ENCODE data around the gene MDK.

Gene MDK

GRCh38 chr11:46404476-46405017 is 23.1 kb downstream of the MDK start:
- Mint-ChIP-seq H3K9me3 (no peaks in the 10 kb centered on the region), H3K36me3 (peaks cover 55 to 65% of the 10 kb centered on the region in 2 donors), H3K4me1 (no peaks in the 10 kb centered on the region), H3K27ac (no peak overlapping the region), H3K27me3 (no peaks in the 10 kb centered on the region), H3K4me3 (no peak overlapping the region)
- DNase-seq (no peak), ATAC-seq (replicated peaks) (no peak)

DNA sequence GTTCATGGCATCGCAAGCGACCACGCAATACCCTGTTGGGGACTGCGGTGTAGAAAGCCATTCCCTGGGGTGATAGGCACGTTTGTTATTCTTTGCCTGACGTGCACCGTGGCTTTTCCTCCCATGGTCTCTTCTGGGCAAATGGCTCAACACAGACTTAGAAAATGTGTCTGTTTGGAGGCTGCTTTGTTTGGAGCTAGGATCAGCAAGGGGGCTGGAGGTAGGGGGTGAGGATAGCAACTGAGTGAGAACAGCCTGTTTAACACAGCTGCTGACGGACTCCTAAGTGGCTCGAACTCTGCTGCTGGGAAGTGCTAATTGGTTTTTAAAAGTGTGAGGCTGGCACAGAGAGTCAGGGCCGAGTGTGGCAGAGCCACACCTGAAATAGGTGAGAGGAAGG is 26.2 kb downstream of the MDK start:
- ATAC-seq (replicated peaks): no peak
- Mint-ChIP-seq H3K4me1 (no peaks in the 10 kb centered on the region), H3K27ac (no peak overlapping the region), H3K27me3 (no peaks in the 10 kb centered on the region), H3K36me3 (peaks cover 47 to 53% of the 10 kb centered on the region in 2 donors), H3K9me3 (no peaks in the 10 kb centered on the region), H3K4me3 (no peak overlapping the region)
- no peak for DNase-seq

DNA sequence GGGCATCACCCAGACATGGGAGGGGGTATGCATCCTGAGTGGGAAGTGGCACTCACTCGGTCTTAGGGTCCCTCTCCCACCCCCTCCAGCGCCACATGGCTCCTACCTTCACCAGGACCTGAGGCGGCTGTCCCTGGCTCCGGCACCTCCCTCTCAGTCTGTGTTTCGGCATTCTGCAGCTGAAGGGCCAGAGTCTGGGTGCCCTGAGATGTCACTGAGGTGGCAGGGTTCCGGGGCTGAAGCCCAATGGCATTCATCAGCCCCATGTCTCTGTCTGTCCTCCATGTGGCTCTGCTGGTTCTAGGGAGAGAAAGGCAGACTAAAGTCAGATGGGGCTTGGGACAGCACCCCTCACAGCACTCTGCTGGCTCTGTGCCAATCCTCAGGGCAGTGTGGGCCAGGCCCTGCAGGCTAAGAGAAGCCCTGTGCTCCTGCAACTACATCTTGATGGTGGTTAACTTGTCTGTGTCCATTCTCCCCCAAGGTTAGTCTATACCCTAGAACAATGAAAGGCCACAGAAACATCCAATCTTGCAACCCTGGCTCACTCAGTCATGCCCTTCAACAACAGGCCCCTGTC is 27.0 kb downstream of the MDK start:
- H3K4me1 Mint-ChIP-seq: no peaks in the 10 kb centered on the region
- ATAC-seq (replicated peaks): no peak
- DNase-seq: no peak
- no peaks in the 10 kb centered on the region for H3K9me3 Mint-ChIP-seq
- H3K27me3 Mint-ChIP-seq: no peaks in the 10 kb centered on the region
- peak overlapping the region; percentile 31 for H3K27ac Mint-ChIP-seq
- no peak overlapping the region for H3K4me3 Mint-ChIP-seq
- peaks cover 47 to 49% of the 10 kb centered on the region in 2 donors for H3K36me3 Mint-ChIP-seq

GRCh38 chr11:46410021-46410420 is 28.6 kb downstream of the MDK start:
- Mint-ChIP-seq H3K4me1 (no peaks in the 10 kb centered on the region), H3K36me3 (peaks cover 49 to 53% of the 10 kb centered on the region in 2 donors), H3K4me3 (no peak overlapping the region), H3K9me3 (no peaks in the 10 kb centered on the region), H3K27me3 (no peaks in the 10 kb centered on the region), H3K27ac (no peak overlapping the region)
- ATAC-seq (replicated peaks) (no peak), DNase-seq (no peak)

GRCh38 chr11:46413760-46414465 is 32.4 kb downstream of the MDK start:
- no peaks in the 10 kb centered on the region for H3K9me3 Mint-ChIP-seq
- H3K27me3 Mint-ChIP-seq: no peaks in the 10 kb centered on the region
- ATAC-seq (replicated peaks) (no peak), DNase-seq (no peak)
- no peak overlapping the region for H3K27ac Mint-ChIP-seq
- H3K36me3 Mint-ChIP-seq: peaks cover 54 to 59% of the 10 kb centered on the region in 2 donors
- no peak overlapping the region for H3K4me3 Mint-ChIP-seq
- no peaks in the 10 kb centered on the region for H3K4me1 Mint-ChIP-seq

- Mint-ChIP-seq H3K27ac (no peak overlapping the region), H3K9me3 (no peaks in the 10 kb centered on the region), H3K4me3 (no peak overlapping the region), H3K4me1 (no peaks in the 10 kb centered on the region), H3K27me3 (no peaks in the 10 kb centered on the region), H3K36me3 (peaks cover 55 to 59% of the 10 kb centered on the region in 2 donors)
- DNase-seq (no peak), ATAC-seq (replicated peaks) (no peak)
Observed at GRCh38 chr11:46414466-46414796, 33.0 kb downstream of the MDK start.

DNA sequence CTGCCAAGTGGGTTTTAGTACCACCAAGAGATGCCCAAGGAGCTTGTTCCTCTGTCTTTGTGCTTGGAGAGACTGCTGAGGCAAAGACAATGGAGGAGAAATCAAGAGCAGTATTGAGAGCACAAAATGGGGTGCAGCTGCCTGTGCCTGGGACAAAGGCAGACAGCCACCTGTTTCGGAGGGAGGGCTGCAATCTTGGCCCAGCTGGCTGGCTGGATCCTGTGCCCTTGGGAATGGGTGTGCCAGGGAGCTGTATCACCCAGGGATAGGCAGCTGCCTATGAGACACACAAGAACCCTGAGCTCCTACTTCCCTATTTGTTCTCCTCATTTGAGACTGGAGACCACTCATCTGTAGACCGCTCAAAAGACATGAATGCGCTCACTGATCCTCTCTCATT is 33.4 kb downstream of the MDK start:
- H3K27me3 Mint-ChIP-seq: no peaks in the 10 kb centered on the region
- ATAC-seq (replicated peaks) (no peak), DNase-seq (no peak)
- H3K36me3 Mint-ChIP-seq: peaks cover 51 to 57% of the 10 kb centered on the region in 2 donors
- no peak overlapping the region for H3K4me3 Mint-ChIP-seq
- H3K27ac Mint-ChIP-seq: no peak overlapping the region
- no peaks in the 10 kb centered on the region for H3K9me3 Mint-ChIP-seq
- no peaks in the 10 kb centered on the region for H3K4me1 Mint-ChIP-seq

GRCh38 chr11:46417711-46418110 is 36.2 kb downstream of the MDK start:
- ATAC-seq (replicated peaks): no peak
- no peak overlapping the region for H3K4me3 Mint-ChIP-seq
- DNase-seq: no peak

GRCh38 chr11:46418751-46419150 is 37.3 kb downstream of the MDK start:
- Mint-ChIP-seq H3K36me3 (peaks cover 48 to 65% of the 10 kb centered on the region in 2 donors), H3K4me1 (no peaks in the 10 kb centered on the region), H3K4me3 (no peak overlapping the region), H3K27ac (no peak overlapping the region), H3K27me3 (no peaks in the 10 kb centered on the region), H3K9me3 (no peaks in the 10 kb centered on the region)
- ATAC-seq (replicated peaks): no peak
- DNase-seq: no peak

More at GRCh38 chr11:46417711-46418110, 36.2 kb downstream of the MDK start:
- no peaks in the 10 kb centered on the region for H3K9me3 Mint-ChIP-seq
- no peaks in the 10 kb centered on the region for H3K27me3 Mint-ChIP-seq
- H3K27ac Mint-ChIP-seq: no peak overlapping the region
- no peaks in the 10 kb centered on the region for H3K4me1 Mint-ChIP-seq
- peaks cover 53 to 69% of the 10 kb centered on the region in 2 donors for H3K36me3 Mint-ChIP-seq

DNA sequence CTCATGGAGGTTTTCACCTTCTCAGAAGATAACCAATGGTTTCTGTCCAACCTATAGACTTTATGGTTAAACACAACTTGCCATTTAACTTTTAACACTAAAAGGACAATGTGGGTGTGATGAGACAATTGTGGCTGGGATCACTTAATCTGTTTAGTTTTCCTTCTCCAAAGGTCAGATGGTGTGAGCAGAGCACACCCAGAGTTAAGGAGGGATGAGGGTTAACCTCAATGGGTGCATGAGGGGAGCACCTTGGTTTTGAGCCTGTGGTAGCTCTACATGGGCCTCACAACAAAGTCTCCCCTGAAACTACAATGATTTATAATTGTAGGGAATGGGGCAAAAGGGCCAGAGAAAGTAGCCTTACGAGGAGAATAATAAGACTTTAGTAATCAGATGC is 39.0 kb downstream of the MDK start:
- H3K36me3 Mint-ChIP-seq: peaks cover 34 to 59% of the 10 kb centered on the region in 2 donors
- no peak overlapping the region for H3K27ac Mint-ChIP-seq
- no peak for DNase-seq
- H3K4me3 Mint-ChIP-seq: no peak overlapping the region
- H3K27me3 Mint-ChIP-seq: no peaks in the 10 kb centered on the region
- H3K9me3 Mint-ChIP-seq: no peaks in the 10 kb centered on the region
- H3K4me1 Mint-ChIP-seq: no peaks in the 10 kb centered on the region
- no peak for ATAC-seq (replicated peaks)

- Mint-ChIP-seq H3K9me3 (no peaks in the 10 kb centered on the region), H3K4me1 (no peaks in the 10 kb centered on the region), H3K4me3 (no peak overlapping the region), H3K27ac (no peak overlapping the region), H3K36me3 (peaks cover 28 to 56% of the 10 kb centered on the region in 2 donors), H3K27me3 (no peaks in the 10 kb centered on the region)
- no peak for ATAC-seq (replicated peaks)
- DNase-seq: no peak
Observed at GRCh38 chr11:46421257-46421880, 39.9 kb downstream of the MDK start.

GRCh38 chr11:46422588-46422987 is 41.1 kb downstream of the MDK start:
- H3K27ac Mint-ChIP-seq: no peak overlapping the region
- no peak overlapping the region for H3K4me3 Mint-ChIP-seq

GRCh38 chr11:46426233-46426991 is 44.9 kb downstream of the MDK start:
- Mint-ChIP-seq H3K4me1 (peaks cover 0 to 1% of the 10 kb centered on the region in 2 donors), H3K27ac (no peak overlapping the region), H3K27me3 (no peaks in the 10 kb centered on the region), H3K9me3 (no peaks in the 10 kb centered on the region), H3K4me3 (no peak overlapping the region), H3K36me3 (peaks cover 40 to 66% of the 10 kb centered on the region in 2 donors)
- DNase-seq: no peak
- ATAC-seq (replicated peaks): no peak

More at GRCh38 chr11:46422588-46422987, 41.1 kb downstream of the MDK start:
- Mint-ChIP-seq H3K4me1 (peaks cover 0 to 1% of the 10 kb centered on the region in 2 donors), H3K36me3 (peaks cover 27 to 62% of the 10 kb centered on the region in 2 donors), H3K27me3 (no peaks in the 10 kb centered on the region), H3K9me3 (no peaks in the 10 kb centered on the region)
- no peak for ATAC-seq (replicated peaks)
- DNase-seq: no peak

GRCh38 chr11:46427364-46427763 is 45.9 kb downstream of the MDK start:
- H3K4me1 Mint-ChIP-seq: peaks cover 0 to 1% of the 10 kb centered on the region in 2 donors
- no peak for ATAC-seq (replicated peaks)
- no peak overlapping the region for H3K4me3 Mint-ChIP-seq
- H3K27me3 Mint-ChIP-seq: no peaks in the 10 kb centered on the region
- no peak overlapping the region for H3K27ac Mint-ChIP-seq
- no peak for DNase-seq
- peaks cover 36 to 68% of the 10 kb centered on the region in 2 donors for H3K36me3 Mint-ChIP-seq
- no peaks in the 10 kb centered on the region for H3K9me3 Mint-ChIP-seq
